Mammary epithelial cell (primary cell): Measurements from ENCODE around the gene GARNL3.
A peak's percentile ranks its signal among the peaks of the same experiment; 100 is the strongest.

Experiments
- EZH2 ChIP-seq: IDR thresholded peaks from 2 replicates; pipeline ENCODE4 v1.6.1; 2012; ENCODE audit warnings: low read length, inconsistent platforms, borderline replicate concordance
- TF ChIP-seq, protein P1 (sequence below), 2 donors: IDR thresholded peaks in 1 of 2; conservative IDR thresholded peaks in 1 of 2; 2 replicates each; pipeline ENCODE4 v1.5.1; 2011 to 2012; ENCODE audit warnings: inconsistent platforms in 2 of 2, low read length in 2 of 2, mild to moderate bottlenecking in 2 of 2, control low read depth in 1 of 2, low read depth in 1 of 2; ENCODE audit not compliant: insufficient read depth in 1 of 2; ENCODE audit errors: extremely low read depth in 1 of 2

DNA sequence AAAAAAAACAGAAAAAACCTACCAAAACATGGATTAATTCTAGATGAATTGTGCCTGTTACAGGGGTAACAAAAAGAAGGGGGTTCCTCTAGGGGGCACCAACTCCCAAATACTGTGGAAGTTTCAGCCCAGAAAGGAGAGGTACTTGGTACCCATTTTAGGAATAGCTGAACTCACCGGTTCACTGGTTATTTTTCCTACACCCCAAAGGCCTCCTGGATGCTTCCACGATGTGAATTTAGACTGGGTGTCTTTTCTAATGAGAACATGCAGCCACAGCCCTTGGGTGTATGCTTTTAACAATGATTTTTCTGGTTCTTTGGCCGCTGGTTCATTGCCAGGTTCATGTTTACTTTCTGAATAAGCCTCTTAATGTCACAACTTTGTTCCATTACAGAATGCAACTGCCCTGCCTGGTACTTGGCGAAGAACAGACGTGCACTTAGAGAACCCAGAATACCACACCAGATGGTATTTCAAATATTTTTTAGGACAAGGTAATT, 46.7 kb downstream of the GARNL3 start:
- TF ChIP-seq, protein P1, sequence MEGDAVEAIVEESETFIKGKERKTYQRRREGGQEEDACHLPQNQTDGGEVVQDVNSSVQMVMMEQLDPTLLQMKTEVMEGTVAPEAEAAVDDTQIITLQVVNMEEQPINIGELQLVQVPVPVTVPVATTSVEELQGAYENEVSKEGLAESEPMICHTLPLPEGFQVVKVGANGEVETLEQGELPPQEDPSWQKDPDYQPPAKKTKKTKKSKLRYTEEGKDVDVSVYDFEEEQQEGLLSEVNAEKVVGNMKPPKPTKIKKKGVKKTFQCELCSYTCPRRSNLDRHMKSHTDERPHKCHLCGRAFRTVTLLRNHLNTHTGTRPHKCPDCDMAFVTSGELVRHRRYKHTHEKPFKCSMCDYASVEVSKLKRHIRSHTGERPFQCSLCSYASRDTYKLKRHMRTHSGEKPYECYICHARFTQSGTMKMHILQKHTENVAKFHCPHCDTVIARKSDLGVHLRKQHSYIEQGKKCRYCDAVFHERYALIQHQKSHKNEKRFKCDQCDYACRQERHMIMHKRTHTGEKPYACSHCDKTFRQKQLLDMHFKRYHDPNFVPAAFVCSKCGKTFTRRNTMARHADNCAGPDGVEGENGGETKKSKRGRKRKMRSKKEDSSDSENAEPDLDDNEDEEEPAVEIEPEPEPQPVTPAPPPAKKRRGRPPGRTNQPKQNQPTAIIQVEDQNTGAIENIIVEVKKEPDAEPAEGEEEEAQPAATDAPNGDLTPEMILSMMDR (conservative IDR thresholded peaks at IDR 0.05 in 1 of 2, IDR thresholded peaks at IDR 0.05 in 1 of 2; ENCODE audit: extremely low read depth in 1 of 2, insufficient read depth in 1 of 2, low read depth in 1 of 2, low read length in 2 of 2), result peak; percentile 31 to 51
- TF ChIP-seq EZH2, result no peak
